GM10248 (cell line): ENCODE measurements around the gene ADCY5.

ENCODE experiments used
- CTCF ChIA-PET: fragments of 300-600 bp; sonication (Branson Sonifier 250); formaldehyde crosslinking; extraction: SDS; loops from one replicate; lab custom pipeline; 2021; ENCODE audit warnings: antibody characterized with exemption; lab: Yijun Ruan, JAX
- POLR2A ChIA-PET: fragments of 350-650 bp; sonication (Branson Sonifier 250); formaldehyde crosslinking; extraction: SDS; loops from one replicate; lab custom pipeline; 2020; ENCODE audit warnings: antibody characterized with exemption; lab: Yijun Ruan, JAX
- DNase-seq: peaks from one replicate; pipeline ENCODE4 v3.0.0; 2012; ENCODE audit errors: extremely low spot score
- TF ChIP-seq, protein P1 (sequence below): IDR thresholded peaks from 2 replicates; pipeline ENCODE4 v1.5.1; 2012; ENCODE audit warnings: mild to moderate bottlenecking, low read depth; ENCODE audit errors: extremely low read depth, missing control alignments, control extremely low read depth

ADCY5 gene

DNA sequence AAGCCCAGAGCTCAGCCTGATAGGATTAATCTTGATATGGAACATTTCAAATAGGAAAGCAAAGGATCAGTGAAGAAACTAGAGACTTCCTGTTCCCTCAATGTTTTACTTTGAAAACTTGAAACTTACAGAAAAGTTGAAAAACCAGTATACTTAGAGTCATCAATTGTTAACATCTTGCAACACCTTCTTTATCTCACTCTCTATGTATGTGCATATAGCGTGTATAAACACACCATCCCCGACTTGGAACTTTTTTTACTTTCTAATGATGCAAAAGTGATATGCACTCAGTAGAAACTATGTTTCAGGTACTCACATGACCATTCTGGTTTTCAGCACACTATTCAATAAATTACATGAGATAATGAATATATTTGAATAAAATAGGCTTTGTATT, 186.7 kb downstream of the ADCY5 start:
- TF ChIP-seq, protein P1, sequence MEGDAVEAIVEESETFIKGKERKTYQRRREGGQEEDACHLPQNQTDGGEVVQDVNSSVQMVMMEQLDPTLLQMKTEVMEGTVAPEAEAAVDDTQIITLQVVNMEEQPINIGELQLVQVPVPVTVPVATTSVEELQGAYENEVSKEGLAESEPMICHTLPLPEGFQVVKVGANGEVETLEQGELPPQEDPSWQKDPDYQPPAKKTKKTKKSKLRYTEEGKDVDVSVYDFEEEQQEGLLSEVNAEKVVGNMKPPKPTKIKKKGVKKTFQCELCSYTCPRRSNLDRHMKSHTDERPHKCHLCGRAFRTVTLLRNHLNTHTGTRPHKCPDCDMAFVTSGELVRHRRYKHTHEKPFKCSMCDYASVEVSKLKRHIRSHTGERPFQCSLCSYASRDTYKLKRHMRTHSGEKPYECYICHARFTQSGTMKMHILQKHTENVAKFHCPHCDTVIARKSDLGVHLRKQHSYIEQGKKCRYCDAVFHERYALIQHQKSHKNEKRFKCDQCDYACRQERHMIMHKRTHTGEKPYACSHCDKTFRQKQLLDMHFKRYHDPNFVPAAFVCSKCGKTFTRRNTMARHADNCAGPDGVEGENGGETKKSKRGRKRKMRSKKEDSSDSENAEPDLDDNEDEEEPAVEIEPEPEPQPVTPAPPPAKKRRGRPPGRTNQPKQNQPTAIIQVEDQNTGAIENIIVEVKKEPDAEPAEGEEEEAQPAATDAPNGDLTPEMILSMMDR: no peak
- DNase-seq: no peak
- POLR2A ChIA-PET: no interaction called here
- CTCF ChIA-PET: no interaction called here

DNA sequence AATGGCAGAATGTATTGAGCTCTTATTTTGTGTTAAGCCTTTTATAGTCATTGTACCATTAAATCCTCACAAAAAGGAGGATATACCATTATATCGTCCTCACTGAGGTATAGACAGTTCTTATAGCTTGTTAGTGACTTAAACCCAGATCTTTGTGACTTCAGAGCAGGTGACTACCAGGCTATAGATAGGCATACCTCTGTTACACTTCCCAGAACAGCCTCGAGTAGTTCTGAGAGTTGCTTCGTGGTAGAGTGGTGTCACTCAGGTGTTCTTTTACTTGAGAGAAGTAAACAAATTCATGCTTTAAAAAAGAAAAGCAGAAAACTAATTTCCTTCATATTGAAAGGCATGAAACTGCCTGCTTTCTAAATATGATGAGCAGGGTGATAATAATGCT, 187.2 kb downstream of the ADCY5 start:
- CTCF ChIA-PET: no interaction called here
- POLR2A ChIA-PET: no interaction called here

DNA sequence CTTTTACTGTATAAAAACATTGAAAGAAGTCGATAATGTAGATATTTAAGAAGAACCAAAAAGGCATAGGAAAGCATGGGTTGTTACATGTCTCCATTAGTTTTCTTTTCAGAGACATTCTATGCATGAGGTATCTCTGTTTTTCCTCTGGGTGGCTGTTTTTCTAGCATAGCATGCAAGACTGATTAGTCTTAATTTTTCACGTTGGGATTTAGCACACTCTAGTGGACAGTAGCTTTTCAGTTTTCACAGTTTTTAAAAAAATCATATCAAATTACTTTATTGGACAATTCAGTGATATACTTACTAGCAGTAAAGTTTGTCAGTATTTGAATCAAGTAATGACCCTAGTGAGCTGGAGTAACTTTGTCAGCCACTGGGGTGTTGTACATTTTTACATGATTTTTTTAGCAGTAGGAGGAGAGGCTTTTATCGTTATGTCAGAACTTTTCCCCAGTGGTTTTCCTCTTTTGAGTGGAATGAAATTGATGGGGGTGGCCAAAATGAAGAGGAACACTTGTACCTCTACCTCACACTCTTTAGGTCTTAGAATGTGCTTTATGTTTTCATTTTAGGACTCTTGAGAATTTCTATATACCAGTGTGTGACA, 190.0 kb downstream of the ADCY5 start:
- TF ChIP-seq, protein P1: peak; percentile 29
- ChIA-PET CTCF (interaction anchor here (1.6 kb wide), 1 partner anchor 317 kb away, joined by 3 read pairs; no protein-coding TSS in a partner anchor), POLR2A (no interaction called here)
- no peak for DNase-seq

More for the DNA sequence above, 187.2 kb downstream of the ADCY5 start:
- DNase-seq: no peak
- TF ChIP-seq, protein P1: no peak

DNA sequence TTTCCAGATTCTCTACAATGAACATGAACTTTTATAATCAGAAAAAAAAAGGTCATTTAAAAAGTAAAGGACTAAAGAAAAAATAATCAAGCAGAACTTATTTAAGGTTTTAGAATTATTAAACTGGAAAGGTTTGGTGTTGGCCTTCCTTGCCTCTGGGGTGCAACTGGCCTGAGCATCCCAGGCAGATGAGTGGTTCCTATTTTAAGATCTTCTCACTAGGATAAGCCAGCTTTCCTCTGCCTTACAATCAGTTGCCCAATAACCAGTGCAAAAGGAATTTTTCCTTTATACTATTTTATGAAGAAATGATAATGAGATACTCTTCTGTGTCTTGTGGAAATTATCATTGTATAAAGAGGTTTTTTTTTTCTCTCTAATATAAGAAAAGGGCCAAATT, 190.5 kb downstream of the ADCY5 start:
- ChIA-PET POLR2A (no interaction called here), CTCF (interaction anchor here (1.6 kb wide), 1 partner anchor 316 kb away, joined by 3 read pairs; no protein-coding TSS in a partner anchor)
- TF ChIP-seq, protein P1: no peak
- no peak for DNase-seq

DNA sequence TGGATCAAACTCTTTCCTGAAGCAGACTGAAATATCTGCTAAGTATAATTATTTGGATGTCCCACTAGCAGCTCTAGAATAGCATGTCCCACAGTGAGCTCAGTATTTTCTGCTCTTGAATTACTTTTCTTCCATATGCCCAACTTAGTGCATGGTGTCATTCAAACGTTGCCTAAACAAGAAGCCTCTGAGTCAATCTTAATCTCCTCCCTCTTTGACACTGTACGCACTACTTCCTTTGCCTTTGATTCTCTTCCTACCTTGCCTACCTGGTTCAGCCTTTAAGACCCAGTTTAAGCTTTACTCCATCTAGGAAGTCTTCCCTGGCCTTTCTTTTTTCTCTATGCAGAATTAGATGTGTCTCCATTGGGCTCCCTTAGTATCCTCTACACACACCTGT, 192.6 kb downstream of the ADCY5 start:
- ChIA-PET POLR2A (no interaction called here), CTCF (interaction anchor here (1.5 kb wide), 1 partner anchor 8 kb away, joined by 5 read pairs; no protein-coding TSS in a partner anchor)
- TF ChIP-seq, protein P1: no peak
- DNase-seq: no peak

DNA sequence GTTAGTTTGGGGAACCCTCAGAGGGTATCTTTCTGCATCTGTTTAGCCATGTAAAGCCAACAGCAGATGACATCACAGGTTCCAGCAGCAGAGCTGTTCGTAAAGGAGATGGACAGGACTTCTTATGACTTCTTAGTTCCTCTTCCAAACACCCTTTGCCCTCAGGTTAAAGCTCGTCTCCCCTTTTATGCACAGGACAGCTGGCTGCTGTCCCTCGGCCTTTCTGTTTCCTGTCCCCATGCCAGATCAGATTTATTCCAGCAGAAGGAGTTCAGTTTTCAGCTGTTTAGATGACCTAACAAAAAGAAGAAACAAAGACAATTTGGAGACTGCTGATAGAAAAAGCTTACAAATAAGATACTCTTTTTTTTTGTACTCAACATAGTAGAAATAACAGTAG, 202.0 kb downstream of the ADCY5 start:
- TF ChIP-seq, protein P1: no peak
- CTCF ChIA-PET: interaction anchor here (1.4 kb wide), 1 partner anchor 40 kb away, joined by 3 read pairs; no protein-coding TSS in a partner anchor
- no peak for DNase-seq
- POLR2A ChIA-PET: no interaction called here
